ENCODE results near the gene CYLD. TPM values are rescaled to one million over a fixed set of nuclear protein-coding genes. Genes with fewer than 3 reads are reported as not detected.

Gene CYLD
- total and polyA plus RNA-seq, 4 experiments from 2014 or later: 206 to 299 (median 274) TPM

DNA sequence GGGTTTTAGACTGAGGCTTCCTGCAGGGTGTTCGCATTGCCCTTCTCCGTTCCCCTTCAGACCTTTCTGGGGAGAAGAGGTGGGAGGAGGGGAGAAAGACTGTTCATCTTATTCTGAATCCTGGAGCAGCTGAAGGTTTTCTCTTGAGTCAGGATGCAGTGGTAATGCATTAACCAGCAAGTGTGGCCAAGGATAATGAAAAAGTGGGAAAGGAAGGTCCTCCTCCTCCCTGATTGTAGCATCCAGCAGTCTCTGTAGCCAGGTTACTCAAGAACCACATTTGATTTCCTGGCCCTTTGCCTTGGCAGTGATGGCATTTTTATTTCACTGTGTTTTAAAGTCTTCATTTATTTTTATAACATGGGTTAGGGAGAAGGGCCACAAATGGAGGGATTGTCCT is 59.1 kb downstream of the CYLD start:
- Mint-ChIP-seq H3K36me3 (peaks cover 34 to 52% of the 10 kb centered on the region in 2 donors), H3K4me3 (no peak overlapping the region), H3K27me3 (no peaks in the 10 kb centered on the region), H3K4me1 (peaks cover 4 to 21% (median 14%) of the 10 kb centered on the region in 4 donors), H3K27ac (peak overlapping the region in 6 of 7 donors; percentile 5 to 60 (median 26)), H3K9me3 (no peaks in the 10 kb centered on the region)
- Histone ChIP-seq H3K4me1 (ENCODE audit: insufficient read depth, low read length) (peaks cover 5% of the 10 kb centered on the region), H3K9me3 (ENCODE audit: control insufficient read depth in 1 of 2, low read length in 2 of 2) (no peaks in the 10 kb centered on the region), H3K36me3 (ENCODE audit: insufficient read depth, low read length) (peaks cover 18% of the 10 kb centered on the region), H3K27me3 (ENCODE audit: insufficient read depth, low read length) (no peaks in the 10 kb centered on the region), H3K4me3 (ENCODE audit: low read length in 2 of 2) (no peak overlapping the region), H3K27ac (ENCODE audit: low read depth, low read length) (no peak overlapping the region)
- POLR2A ChIA-PET (ENCODE audit: partially characterized antibody): interaction anchor here (1.8 kb wide), 1 partner anchor 134 kb away, joined by 7 read pairs; no protein-coding TSS in a partner anchor
- CTCF ChIA-PET (ENCODE audit: partially characterized antibody): interaction anchor here (13.4 kb wide), 1 partner anchor 131 kb away, joined by 458 read pairs; the partner anchor contains the start of gene SNX20
- intact Hi-C loops (cut with micrococcal nuclease): loop anchor here (10.0 kb wide), 1 partner anchor 946 kb away; the partner anchor contains the start of gene ZNF423
- no peak for DNase-seq

GRCh38 chr16:50802000-50802399 is 60.1 kb downstream of the CYLD start:
- no peak for DNase-seq
- no peak overlapping the region for H3K27ac ChIP-seq (ENCODE audit: low read depth, low read length)
- H3K4me1 ChIP-seq (ENCODE audit: insufficient read depth, low read length): peaks cover 8% of the 10 kb centered on the region
- Mint-ChIP-seq H3K27ac (peak overlapping the region; percentile 27 to 79 (median 60)), H3K27me3 (no peaks in the 10 kb centered on the region), H3K4me3 (no peak overlapping the region), H3K4me1 (peaks cover 10 to 23% (median 16%) of the 10 kb centered on the region in 4 donors), H3K36me3 (peaks cover 24 to 42% of the 10 kb centered on the region in 2 donors), H3K9me3 (no peaks in the 10 kb centered on the region)
- H3K9me3 ChIP-seq (ENCODE audit: control insufficient read depth in 1 of 2, low read length in 2 of 2): no peaks in the 10 kb centered on the region
- H3K36me3 ChIP-seq (ENCODE audit: insufficient read depth, low read length): peaks cover 9% of the 10 kb centered on the region
- no peak overlapping the region for H3K4me3 ChIP-seq (ENCODE audit: low read length in 2 of 2)
- ChIA-PET POLR2A (ENCODE audit: partially characterized antibody) (interaction anchor here (1.8 kb wide), 1 partner anchor 135 kb away, joined by 7 read pairs; no protein-coding TSS in a partner anchor), CTCF (ENCODE audit: partially characterized antibody) (interaction anchor here (1.2 to 13.4 kb wide), 4 partner anchors 43 to 475 kb away, joined by 3 to 458 read pairs (median 4); partner anchors contain the start of gene SNX20)
- intact Hi-C loops (cut with micrococcal nuclease): loop anchor here (10.0 kb wide), 1 partner anchor 947 kb away; the partner anchor contains the start of gene ZNF423
- no peaks in the 10 kb centered on the region for H3K27me3 ChIP-seq (ENCODE audit: insufficient read depth, low read length)

DNA sequence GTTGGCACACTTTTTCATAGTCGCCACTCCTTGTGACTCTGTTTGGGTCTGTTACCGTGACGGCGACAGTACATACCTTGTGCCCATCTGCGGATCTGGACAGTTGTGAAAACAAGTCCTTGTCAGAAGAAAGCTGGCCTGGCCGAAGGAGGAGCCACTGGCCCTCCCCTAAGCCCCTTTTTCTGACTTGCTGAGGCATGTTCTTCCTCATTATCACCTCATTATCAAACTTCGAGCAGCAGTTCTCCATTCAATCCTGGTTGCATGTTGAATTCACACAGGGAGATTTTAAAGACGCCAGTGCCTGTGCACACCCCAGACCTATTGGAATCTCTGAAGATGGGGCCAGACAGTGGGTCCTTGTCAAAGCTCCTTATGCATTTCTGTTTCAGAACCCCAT is 61.1 kb downstream of the CYLD start:
- no peak overlapping the region for H3K27ac ChIP-seq (ENCODE audit: low read depth, low read length)
- H3K4me3 Mint-ChIP-seq: no peak overlapping the region
- H3K4me3 ChIP-seq (ENCODE audit: low read length in 2 of 2): no peak overlapping the region
- peaks cover 8% of the 10 kb centered on the region for H3K4me1 ChIP-seq (ENCODE audit: insufficient read depth, low read length)
- H3K9me3 Mint-ChIP-seq: no peaks in the 10 kb centered on the region
- H3K27me3 Mint-ChIP-seq: no peaks in the 10 kb centered on the region
- peaks cover 10 to 22% (median 16%) of the 10 kb centered on the region in 4 donors for H3K4me1 Mint-ChIP-seq
- intact Hi-C loops (cut with micrococcal nuclease): loop anchor here (10.0 kb wide), 1 partner anchor 948 kb away; the partner anchor contains the start of gene ZNF423
- peak overlapping the region in 6 of 7 donors; percentile 31 to 74 (median 53) for H3K27ac Mint-ChIP-seq
- CTCF ChIA-PET (ENCODE audit: partially characterized antibody): interaction anchor here (1.4 to 13.4 kb wide), 5 partner anchors 17 to 476 kb away, joined by 3 to 458 read pairs (median 4); partner anchors contain the start of gene SNX20
- no peaks in the 10 kb centered on the region for H3K27me3 ChIP-seq (ENCODE audit: insufficient read depth, low read length)
- peaks cover 16 to 33% of the 10 kb centered on the region in 2 donors for H3K36me3 Mint-ChIP-seq
- POLR2A ChIA-PET (ENCODE audit: partially characterized antibody): interaction anchor here (0.8 to 1.8 kb wide), 3 partner anchors 17 to 138 kb away, joined by 3 to 7 read pairs (median 3); no protein-coding TSS in a partner anchor
- no peaks in the 10 kb centered on the region for H3K9me3 ChIP-seq (ENCODE audit: control insufficient read depth in 1 of 2, low read length in 2 of 2)
- no peak for DNase-seq
- peaks cover 1% of the 10 kb centered on the region for H3K36me3 ChIP-seq (ENCODE audit: insufficient read depth, low read length)

GRCh38 chr16:50804290-50804907 is 62.5 kb downstream of the CYLD start:
- no peak overlapping the region for H3K4me3 Mint-ChIP-seq
- peaks cover 4 to 21% of the 10 kb centered on the region in 2 donors for H3K36me3 Mint-ChIP-seq
- peak overlapping the region in 4 of 7 donors; percentile 4 to 68 (median 26) for H3K27ac Mint-ChIP-seq
- POLR2A ChIA-PET (ENCODE audit: partially characterized antibody): interaction anchor here (0.9 to 3.1 kb wide), 4 partner anchors 24 to 137 kb away, joined by 3 to 40 read pairs (median 18); no protein-coding TSS in a partner anchor
- no peaks in the 10 kb centered on the region for H3K27me3 Mint-ChIP-seq
- intact Hi-C loops (cut with micrococcal nuclease): loop anchor here (10.0 kb wide), 1 partner anchor 950 kb away; the partner anchor contains the start of gene ZNF423
- DNase-seq: no peak
- Histone ChIP-seq H3K27me3 (ENCODE audit: insufficient read depth, low read length) (no peaks in the 10 kb centered on the region), H3K4me1 (ENCODE audit: insufficient read depth, low read length) (peaks cover 8% of the 10 kb centered on the region), H3K9me3 (ENCODE audit: control insufficient read depth in 1 of 2, low read length in 2 of 2) (no peaks in the 10 kb centered on the region), H3K27ac (ENCODE audit: low read depth, low read length) (no peak overlapping the region), H3K4me3 (ENCODE audit: low read length in 2 of 2) (no peak overlapping the region), H3K36me3 (ENCODE audit: insufficient read depth, low read length) (no peaks in the 10 kb centered on the region)
- H3K9me3 Mint-ChIP-seq: no peaks in the 10 kb centered on the region
- CTCF ChIA-PET (ENCODE audit: partially characterized antibody): interaction anchor here (1.5 to 13.4 kb wide), 10 partner anchors 10 to 780 kb away, joined by 4 to 458 read pairs (median 49); partner anchors contain the start of genes CNEP1R1 and SNX20
- H3K4me1 Mint-ChIP-seq: peaks cover 10 to 22% (median 16%) of the 10 kb centered on the region in 4 donors

DNA sequence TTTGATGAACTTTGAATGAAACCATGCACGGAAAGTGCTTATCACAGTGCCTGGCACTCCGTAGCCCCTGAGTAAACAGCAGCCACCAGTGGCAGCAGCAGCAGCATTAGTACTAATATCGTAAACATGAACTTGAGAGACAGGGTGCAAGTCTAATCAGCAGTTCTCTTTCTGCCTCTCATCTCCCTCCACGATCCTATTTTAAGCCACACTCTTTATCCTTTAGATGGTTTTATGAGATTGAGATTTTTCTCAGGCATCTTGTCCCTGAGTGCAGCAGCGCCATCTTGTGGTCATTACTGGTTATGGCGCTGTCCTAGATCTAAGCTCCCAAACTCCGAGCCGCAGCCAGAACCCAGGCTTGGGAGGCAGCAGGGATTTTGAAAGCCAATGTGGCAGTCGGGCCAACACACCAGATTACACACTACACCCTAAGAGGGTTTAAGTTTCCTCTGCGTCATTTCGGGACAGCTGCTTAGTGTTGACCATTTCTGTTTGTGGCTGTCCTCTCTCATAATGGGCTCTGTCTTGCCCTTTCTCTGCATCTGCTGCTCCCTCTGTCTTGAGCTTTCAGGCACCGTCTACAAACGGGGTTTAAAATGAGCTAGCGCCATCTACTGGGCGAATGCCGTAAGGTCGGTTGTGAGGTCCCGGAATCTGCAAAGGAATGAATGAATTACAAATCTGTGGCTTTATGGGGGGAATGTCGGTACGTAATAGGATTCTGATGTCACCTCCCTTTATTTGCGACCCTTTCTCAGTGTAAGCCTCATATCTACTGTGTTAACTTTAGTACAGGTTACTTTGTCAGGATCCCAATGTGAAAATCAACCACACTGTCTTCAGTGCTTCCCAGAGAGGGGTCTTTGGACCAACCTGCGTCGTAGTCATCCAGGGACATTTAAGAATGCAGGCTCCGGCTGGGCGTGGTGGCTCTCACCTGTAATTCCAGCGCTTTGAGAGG is 64.5 kb downstream of the CYLD start:
- H3K4me3 ChIP-seq (ENCODE audit: low read length in 2 of 2): peak overlapping the region; percentile 23 to 39

GRCh38 chr16:50808929-50809538 is 67.1 kb downstream of the CYLD start:
- no peak for DNase-seq
- POLR2A ChIA-PET (ENCODE audit: partially characterized antibody): no interaction called here
- no peak overlapping the region for H3K4me3 ChIP-seq (ENCODE audit: low read length in 2 of 2)
- H3K27ac Mint-ChIP-seq: peak overlapping the region in 3 of 7 donors; percentile 18 to 24 (median 23)
- no peaks in the 10 kb centered on the region for H3K27me3 ChIP-seq (ENCODE audit: insufficient read depth, low read length)
- CTCF ChIA-PET (ENCODE audit: partially characterized antibody): interaction anchor here (0.7 to 13.4 kb wide), 3 partner anchors 17 to 308 kb away, joined by 3 to 458 read pairs (median 3); partner anchors contain the start of gene SNX20
- H3K27me3 Mint-ChIP-seq: peaks cover 0 to 2% of the 10 kb centered on the region in 2 donors
- H3K9me3 Mint-ChIP-seq: no peaks in the 10 kb centered on the region
- intact Hi-C loops (cut with micrococcal nuclease): loop anchor here (10.0 kb wide), 1 partner anchor 954 kb away; the partner anchor contains the start of gene ZNF423
- no peaks in the 10 kb centered on the region for H3K36me3 ChIP-seq (ENCODE audit: insufficient read depth, low read length)
- no peaks in the 10 kb centered on the region for H3K9me3 ChIP-seq (ENCODE audit: control insufficient read depth in 1 of 2, low read length in 2 of 2)
- peak overlapping the region in 1 of 8 donors; percentile 58 for H3K4me3 Mint-ChIP-seq
- no peak overlapping the region for H3K27ac ChIP-seq (ENCODE audit: low read depth, low read length)
- H3K36me3 Mint-ChIP-seq: no peaks in the 10 kb centered on the region
- H3K4me1 ChIP-seq (ENCODE audit: insufficient read depth, low read length): peaks cover 8% of the 10 kb centered on the region
- peaks cover 10 to 12% (median 12%) of the 10 kb centered on the region in 4 donors for H3K4me1 Mint-ChIP-seq

More for the DNA sequence above, 64.5 kb downstream of the CYLD start:
- Histone ChIP-seq H3K27ac (ENCODE audit: low read depth, low read length) (no peak overlapping the region), H3K36me3 (ENCODE audit: insufficient read depth, low read length) (no peaks in the 10 kb centered on the region), H3K9me3 (ENCODE audit: control insufficient read depth in 1 of 2, low read length in 2 of 2) (no peaks in the 10 kb centered on the region), H3K27me3 (ENCODE audit: insufficient read depth, low read length) (no peaks in the 10 kb centered on the region), H3K4me1 (ENCODE audit: insufficient read depth, low read length) (peaks cover 8% of the 10 kb centered on the region)
- H3K4me1 Mint-ChIP-seq: peaks cover 10 to 22% (median 16%) of the 10 kb centered on the region in 4 donors
- peak overlapping the region; percentile 81 to 95 (median 90) for H3K27ac Mint-ChIP-seq
- no peaks in the 10 kb centered on the region for H3K9me3 Mint-ChIP-seq
- H3K4me3 Mint-ChIP-seq: peak overlapping the region; percentile 72 to 89 (median 82)
- intact Hi-C loops (cut with micrococcal nuclease): loop anchor here (1.0 to 10.0 kb wide), 12 partner anchors 59 to 952 kb away; partner anchors contain the start of genes CNEP1R1 and ZNF423
- peak; percentile 89 to 91 (median 90) for DNase-seq
- H3K27me3 Mint-ChIP-seq: peaks cover 0 to 2% of the 10 kb centered on the region in 2 donors
- peaks cover 0 to 2% of the 10 kb centered on the region in 2 donors for H3K36me3 Mint-ChIP-seq
- CTCF ChIA-PET (ENCODE audit: partially characterized antibody): interaction anchor here (0.6 to 13.4 kb wide), 96 partner anchors 8 to 786 kb away, joined by 3 to 458 read pairs (median 5); partner anchors contain the start of genes ADCY7, CNEP1R1, CYLD and SNX20
- POLR2A ChIA-PET (ENCODE audit: partially characterized antibody): interaction anchor here (0.6 to 3.1 kb wide), 24 partner anchors 10 to 781 kb away, joined by 3 to 40 read pairs (median 4); partner anchors contain the start of genes CNEP1R1, CYLD, HEATR3 and SNX20
